ENCODE data around the gene C1QL4.
"Not testable (repeated sequence)": the region's sequence is repeated elsewhere in the genome, so short reads cannot be mapped to it uniquely, and the experiment has no call there.

C1QL4 gene

GRCh38 chr12:49295082-49295936, 41.7 kb downstream of the C1QL4 start, which contains the start of gene PRPH:
PRPH (plus strand) TSS chr12:49295147; CDS start chr12:49295201, 54 bp downstream.
- no peak for DNase-seq (ENCODE audit: low spot score)
- Mint-ChIP-seq H3K36me3 (ENCODE audit: low read depth) (no peaks in the 10 kb centered on the region), H3K4me3 (no peak within 1 kb of the TSS), H3K27me3 (ENCODE audit: low read depth) (peaks cover 49% of the 10 kb centered on the region), H3K4me1 (ENCODE audit: low read depth) (peaks cover 19% of the 10 kb centered on the region), H3K27ac (no peak within 1 kb of the TSS), H3K9me3 (no peaks in the 10 kb centered on the region)

DNA sequence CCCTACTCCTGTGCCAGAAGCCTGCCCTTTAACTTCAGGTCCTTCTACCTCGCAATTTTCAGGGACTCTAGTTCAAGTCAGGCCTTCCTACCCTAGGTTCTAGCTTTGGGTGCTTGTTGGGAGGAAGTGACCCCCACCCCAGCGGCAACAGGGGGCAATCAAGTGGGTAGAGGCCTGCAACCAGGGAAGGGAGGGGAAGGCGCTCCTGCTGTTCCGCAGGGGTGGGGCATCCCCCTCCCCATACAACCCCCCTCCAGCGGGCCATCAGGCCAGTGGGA, 42.2 kb downstream of the C1QL4 start:
- Mint-ChIP-seq H3K4me1 (ENCODE audit: low read depth) (peaks cover 19% of the 10 kb centered on the region), H3K36me3 (ENCODE audit: low read depth) (no peaks in the 10 kb centered on the region), H3K4me3 (no peak overlapping the region), H3K27me3 (ENCODE audit: low read depth) (peaks cover 49% of the 10 kb centered on the region), H3K9me3 (no peaks in the 10 kb centered on the region), H3K27ac (no peak overlapping the region)
- no peak for DNase-seq (ENCODE audit: low spot score)

DNA sequence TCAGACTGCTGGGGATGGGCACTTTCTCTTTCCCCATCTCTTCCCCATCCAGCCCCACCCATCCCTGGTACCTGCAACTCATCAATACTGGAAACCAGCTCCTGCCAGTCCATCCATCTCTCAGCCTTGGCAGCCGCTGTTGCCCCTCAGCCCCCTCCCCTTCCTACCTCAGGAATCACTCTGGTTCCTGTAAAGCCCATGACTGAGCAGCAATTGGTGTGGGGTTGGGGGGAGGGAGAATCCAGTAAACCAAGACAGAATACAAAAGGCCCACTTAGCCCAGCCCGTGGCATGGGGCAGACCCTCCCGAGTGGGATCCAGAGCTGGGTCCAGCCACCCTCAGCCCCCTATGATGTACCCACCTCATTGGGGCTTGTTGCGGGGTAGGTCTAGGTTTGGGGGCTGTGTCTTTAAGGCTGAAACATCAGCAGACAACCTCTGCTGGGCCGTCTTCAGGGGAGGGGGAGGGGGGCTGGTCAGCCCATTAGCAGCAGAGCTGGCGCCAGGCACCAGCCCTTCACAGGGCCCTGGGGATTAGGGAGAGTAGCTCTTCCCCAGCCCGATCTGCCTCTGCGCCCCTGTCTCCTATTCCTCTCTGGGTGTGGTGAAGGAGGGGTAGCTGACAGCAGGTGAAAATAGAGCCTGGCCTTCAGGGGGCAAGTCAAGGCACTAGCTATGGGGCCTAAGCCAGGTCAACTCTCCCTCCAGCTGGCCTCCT, 42.7 kb downstream of the C1QL4 start:
- Mint-ChIP-seq H3K4me3 (no peak overlapping the region), H3K27ac (no peak overlapping the region), H3K27me3 (ENCODE audit: low read depth) (peaks cover 49% of the 10 kb centered on the region), H3K36me3 (ENCODE audit: low read depth) (no peaks in the 10 kb centered on the region), H3K4me1 (ENCODE audit: low read depth) (peaks cover 19% of the 10 kb centered on the region), H3K9me3 (no peaks in the 10 kb centered on the region)
- DNase-seq (ENCODE audit: low spot score): no peak

DNA sequence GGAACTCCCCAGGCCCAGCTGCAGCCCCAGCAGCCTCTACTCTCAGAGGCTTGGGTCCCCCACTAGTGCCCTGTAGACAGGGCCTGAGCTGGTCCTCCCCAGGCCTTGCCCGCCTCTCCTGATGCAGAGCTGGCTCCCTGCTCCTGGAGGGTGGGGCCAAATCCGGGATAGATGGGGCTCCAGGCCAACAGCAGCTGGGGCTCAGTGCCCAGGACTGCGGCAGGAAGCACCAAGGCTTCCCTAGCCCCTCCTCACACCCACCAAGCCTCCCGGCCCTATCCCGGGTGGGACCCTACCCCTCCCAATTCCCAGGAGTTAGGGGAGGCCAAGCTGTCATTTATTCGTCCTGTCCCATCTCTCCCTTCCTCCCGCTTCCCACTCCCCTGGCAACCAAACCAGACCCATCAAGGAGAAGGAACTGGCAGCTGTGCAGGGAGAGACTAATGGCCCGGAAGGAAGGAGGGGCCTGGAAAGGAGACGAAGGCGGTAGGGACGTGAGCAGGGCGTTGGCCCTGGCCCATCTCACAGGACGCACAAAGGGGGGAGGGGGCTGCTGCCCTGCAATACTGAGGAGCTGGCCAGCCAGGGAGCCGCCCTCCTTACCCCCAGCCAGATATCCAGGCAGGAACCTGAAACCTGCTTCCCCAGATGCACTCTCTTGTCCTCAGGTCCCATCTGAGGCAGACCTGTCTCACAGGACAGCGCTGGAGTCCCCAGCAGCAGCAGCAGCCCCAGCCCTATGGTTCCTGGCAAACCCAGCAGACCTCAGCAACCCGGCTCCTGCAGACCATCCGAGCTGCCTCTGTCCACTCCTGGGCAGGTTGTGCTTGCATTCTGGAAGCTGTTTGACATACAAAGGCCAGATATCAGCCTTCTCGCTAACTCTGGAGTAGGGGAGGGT, 43.7 kb downstream of the C1QL4 start:
- DNase-seq (ENCODE audit: low spot score): no peak
- H3K27me3 Mint-ChIP-seq (ENCODE audit: low read depth): peaks cover 45% of the 10 kb centered on the region
- no peaks in the 10 kb centered on the region for H3K9me3 Mint-ChIP-seq
- H3K27ac Mint-ChIP-seq: no peak overlapping the region
- no peaks in the 10 kb centered on the region for H3K36me3 Mint-ChIP-seq (ENCODE audit: low read depth)
- peaks cover 20% of the 10 kb centered on the region for H3K4me1 Mint-ChIP-seq (ENCODE audit: low read depth)
- H3K4me3 Mint-ChIP-seq: no peak overlapping the region

- Mint-ChIP-seq H3K27ac (no peak overlapping the region), H3K27me3 (ENCODE audit: low read depth) (peaks cover 47% of the 10 kb centered on the region), H3K4me1 (ENCODE audit: low read depth) (peaks cover 20% of the 10 kb centered on the region), H3K9me3 (no peaks in the 10 kb centered on the region), H3K36me3 (ENCODE audit: low read depth) (no peaks in the 10 kb centered on the region), H3K4me3 (no peak overlapping the region)
- no peak for DNase-seq (ENCODE audit: low spot score)
Measured at GRCh38 chr12:49292729-49293055, 44.3 kb downstream of the C1QL4 start.

DNA sequence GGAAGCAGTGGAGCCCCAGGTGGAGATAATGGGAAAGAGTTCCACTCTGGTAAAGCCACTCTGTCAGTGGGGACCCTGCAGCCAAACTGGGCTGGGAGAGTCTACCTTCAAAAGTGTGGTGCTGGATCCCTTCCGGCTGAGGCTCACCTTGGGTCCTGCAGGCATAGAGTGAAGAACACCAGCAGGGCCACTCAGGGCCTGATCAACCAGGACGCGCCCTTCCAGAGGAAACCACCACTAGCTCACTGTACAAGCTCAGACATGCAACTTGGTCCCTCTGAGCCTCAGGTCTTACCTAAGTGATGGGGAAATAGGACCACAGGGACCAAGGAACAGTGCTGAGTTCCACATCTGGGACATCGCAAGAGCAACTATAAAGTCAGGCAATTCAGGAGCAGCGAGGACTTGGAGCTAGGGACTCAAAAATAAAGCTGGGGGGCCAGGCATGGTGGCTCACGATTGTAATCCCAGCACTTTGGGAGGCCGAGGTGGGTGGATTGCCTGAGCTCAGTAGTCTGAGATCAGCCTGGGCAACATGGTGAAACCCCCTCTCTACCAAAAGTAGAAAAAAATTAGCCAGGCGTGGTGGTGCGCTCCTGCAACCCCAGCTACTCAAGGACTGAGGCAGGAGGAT, 47.9 kb downstream of the C1QL4 start:
- no peaks in the 10 kb centered on the region for H3K36me3 Mint-ChIP-seq (ENCODE audit: low read depth)
- no peak overlapping the region for H3K4me3 Mint-ChIP-seq
- H3K27me3 Mint-ChIP-seq (ENCODE audit: low read depth): peaks cover 34% of the 10 kb centered on the region
- H3K9me3 Mint-ChIP-seq: no peaks in the 10 kb centered on the region
- no peak for DNase-seq (ENCODE audit: low spot score)
- H3K27ac Mint-ChIP-seq: no peak overlapping the region
- H3K4me1 Mint-ChIP-seq (ENCODE audit: low read depth): peaks cover 7% of the 10 kb centered on the region

DNA sequence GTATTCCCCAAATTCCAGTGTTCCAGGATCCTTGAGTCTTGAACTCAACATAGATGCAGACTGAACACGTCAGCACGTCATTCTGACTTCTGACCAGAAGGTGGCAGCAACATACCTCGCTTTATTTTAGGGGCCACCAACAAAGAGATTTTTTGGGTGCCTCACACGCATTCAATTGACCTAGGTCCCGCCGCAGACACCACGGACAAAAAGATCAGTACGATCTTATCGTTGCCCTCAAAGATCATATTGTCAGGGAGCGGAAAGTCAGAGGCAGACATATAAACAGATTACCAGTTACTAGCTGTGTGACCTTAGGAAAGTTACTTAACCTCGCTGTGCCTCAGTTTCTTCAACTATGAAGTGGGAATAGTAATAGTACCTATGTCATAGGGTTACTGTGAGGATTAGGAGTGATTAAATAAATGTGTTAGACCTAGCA, 48.6 kb downstream of the C1QL4 start:
- no peak overlapping the region for H3K4me3 Mint-ChIP-seq
- DNase-seq (ENCODE audit: low spot score): peak; percentile 58
- H3K36me3 Mint-ChIP-seq (ENCODE audit: low read depth): no peaks in the 10 kb centered on the region

DNA sequence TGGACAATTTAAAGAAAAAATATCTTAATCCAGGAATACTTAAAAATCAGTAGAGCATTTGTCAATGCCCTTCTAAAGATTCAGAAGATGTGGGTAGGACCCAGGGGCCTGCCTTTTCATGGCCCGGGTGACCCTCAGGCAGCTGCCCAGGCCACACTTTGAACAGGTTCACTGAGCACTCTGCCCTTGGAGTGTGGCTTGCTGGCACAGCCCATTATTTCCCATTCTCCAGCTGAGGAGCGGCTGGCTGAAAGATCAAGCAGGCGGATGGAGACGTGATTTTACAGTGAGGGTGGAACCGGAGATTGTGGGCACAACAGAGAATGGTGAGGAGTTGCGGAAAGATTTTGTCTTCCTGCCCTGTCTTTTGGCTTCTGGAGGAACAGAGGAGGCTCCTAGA, 49.1 kb downstream of the C1QL4 start:
- H3K4me1 Mint-ChIP-seq (ENCODE audit: low read depth): peaks cover 7% of the 10 kb centered on the region
- H3K36me3 Mint-ChIP-seq (ENCODE audit: low read depth): no peaks in the 10 kb centered on the region
- no peak overlapping the region for H3K4me3 Mint-ChIP-seq
- H3K27me3 Mint-ChIP-seq (ENCODE audit: low read depth): peaks cover 29% of the 10 kb centered on the region
- H3K27ac Mint-ChIP-seq: no peak overlapping the region
- H3K9me3 Mint-ChIP-seq: no peaks in the 10 kb centered on the region
- DNase-seq (ENCODE audit: low spot score): no peak

More for the DNA sequence above, 48.6 kb downstream of the C1QL4 start:
- H3K27ac Mint-ChIP-seq: no peak overlapping the region
- H3K4me1 Mint-ChIP-seq (ENCODE audit: low read depth): peaks cover 7% of the 10 kb centered on the region
- H3K27me3 Mint-ChIP-seq (ENCODE audit: low read depth): peaks cover 29% of the 10 kb centered on the region
- no peaks in the 10 kb centered on the region for H3K9me3 Mint-ChIP-seq

DNA sequence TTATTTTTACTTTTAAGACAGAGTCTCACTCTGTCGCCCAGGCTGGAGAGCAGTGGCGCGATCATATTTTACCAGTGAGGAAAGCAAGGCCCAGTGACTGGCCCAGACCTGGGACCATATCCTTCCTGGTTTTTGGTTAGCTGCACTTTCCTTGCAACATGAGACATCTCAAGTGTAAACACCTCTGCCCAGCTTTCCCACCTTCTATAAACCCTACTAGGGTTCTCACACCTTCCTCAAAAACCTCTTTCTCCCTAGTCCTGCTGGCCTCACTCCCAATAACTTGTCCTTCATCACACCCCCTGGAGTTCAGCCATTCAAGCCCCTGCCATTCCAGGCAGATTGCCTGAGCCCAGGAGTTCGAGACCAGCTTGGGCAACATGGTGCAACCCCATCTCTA, 52.3 kb downstream of the C1QL4 start:
- Mint-ChIP-seq H3K4me1 (ENCODE audit: low read depth) (peaks cover 7% of the 10 kb centered on the region), H3K36me3 (ENCODE audit: low read depth) (no peaks in the 10 kb centered on the region), H3K27me3 (ENCODE audit: low read depth) (peaks cover 29% of the 10 kb centered on the region), H3K9me3 (no peaks in the 10 kb centered on the region), H3K27ac (no peak overlapping the region), H3K4me3 (no peak overlapping the region)
- DNase-seq (ENCODE audit: low spot score): no peak

GRCh38 chr12:49283541-49284429, 53.2 kb downstream of the C1QL4 start:
- peaks cover 33% of the 10 kb centered on the region for H3K27me3 Mint-ChIP-seq (ENCODE audit: low read depth)
- no peak overlapping the region for H3K4me3 Mint-ChIP-seq
- H3K4me1 Mint-ChIP-seq (ENCODE audit: low read depth): peaks cover 7% of the 10 kb centered on the region
- no peaks in the 10 kb centered on the region for H3K36me3 Mint-ChIP-seq (ENCODE audit: low read depth)
- no peak overlapping the region for H3K27ac Mint-ChIP-seq
- no peak for DNase-seq (ENCODE audit: low spot score)
- H3K9me3 Mint-ChIP-seq: no peaks in the 10 kb centered on the region

- DNase-seq (ENCODE audit: low spot score); H3K36me3 Mint-ChIP-seq (ENCODE audit: low read depth); H3K9me3 Mint-ChIP-seq; H3K27ac Mint-ChIP-seq; H3K4me1 Mint-ChIP-seq (ENCODE audit: low read depth); H3K4me3 Mint-ChIP-seq: not testable (repeated sequence)
- H3K27me3 Mint-ChIP-seq (ENCODE audit: low read depth): peaks cover 26% of the 10 kb centered on the region
Measured at GRCh38 chr12:49282740-49283375, 54.1 kb downstream of the C1QL4 start.

Measured in T-helper 2 cell treated with Interferon-gamma antibody and Interleukin-4, amounts not matched to agents 5 μg/mL and 100 μg/mL, for 36 hours (primary cell).